Stomach (tissue), 4 donors: Measurements from ENCODE around the gene UBXN4.

ENCODE experiments used
- EP300 ChIP-seq: sonication (generic); formaldehyde crosslinking; IDR thresholded peaks from one replicate; pipeline ENCODE4 v1.6.1; 2017; ENCODE audit warnings: antibody characterized with exemption
- POLR2A ChIP-seq, 4 donors: fragments of 450-650 bp; IDR thresholded peaks; one replicate each; pipeline ENCODE4 v1.6.1; 2016; ENCODE audit warnings: antibody characterized with exemption in 4 of 4, control low read depth in 2 of 4, mild to moderate bottlenecking in 1 of 4, moderate library complexity in 1 of 4
- TF ChIP-seq, protein P1 (sequence below), 7 experiments: fragments of 450-650 bp in 4 of 7; fragments of 200-600 bp in 3 of 7; sonication (generic) in 3 of 7; IDR thresholded peaks; one replicate each; pipeline ENCODE4 v1.5.1; 2016 to 2019; ENCODE audit warnings: antibody characterized with exemption in 7 of 7, control low read depth in 2 of 7, mild to moderate bottlenecking in 1 of 7

- TF ChIP-seq, protein P1, sequence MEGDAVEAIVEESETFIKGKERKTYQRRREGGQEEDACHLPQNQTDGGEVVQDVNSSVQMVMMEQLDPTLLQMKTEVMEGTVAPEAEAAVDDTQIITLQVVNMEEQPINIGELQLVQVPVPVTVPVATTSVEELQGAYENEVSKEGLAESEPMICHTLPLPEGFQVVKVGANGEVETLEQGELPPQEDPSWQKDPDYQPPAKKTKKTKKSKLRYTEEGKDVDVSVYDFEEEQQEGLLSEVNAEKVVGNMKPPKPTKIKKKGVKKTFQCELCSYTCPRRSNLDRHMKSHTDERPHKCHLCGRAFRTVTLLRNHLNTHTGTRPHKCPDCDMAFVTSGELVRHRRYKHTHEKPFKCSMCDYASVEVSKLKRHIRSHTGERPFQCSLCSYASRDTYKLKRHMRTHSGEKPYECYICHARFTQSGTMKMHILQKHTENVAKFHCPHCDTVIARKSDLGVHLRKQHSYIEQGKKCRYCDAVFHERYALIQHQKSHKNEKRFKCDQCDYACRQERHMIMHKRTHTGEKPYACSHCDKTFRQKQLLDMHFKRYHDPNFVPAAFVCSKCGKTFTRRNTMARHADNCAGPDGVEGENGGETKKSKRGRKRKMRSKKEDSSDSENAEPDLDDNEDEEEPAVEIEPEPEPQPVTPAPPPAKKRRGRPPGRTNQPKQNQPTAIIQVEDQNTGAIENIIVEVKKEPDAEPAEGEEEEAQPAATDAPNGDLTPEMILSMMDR (IDR thresholded peaks at IDR 0.05): no peak
- TF ChIP-seq EP300 (no peak), POLR2A (IDR thresholded peaks at IDR 0.05) (no peak)
Observed at GRCh38 chr2:135743860-135744259, 2.2 kb downstream of the UBXN4 start.
